GM13977 (cell line): ENCODE data around the gene MRGPRD.

Experiments
- DNase-seq: peaks from one replicate; pipeline ENCODE4 v3.0.0; 2012; ENCODE audit warnings: low spot score
- CTCF ChIP-seq: IDR thresholded peaks from 2 replicates; pipeline ENCODE4 v1.5.1; 2012; ENCODE audit warnings: mild to moderate bottlenecking, control low read depth; ENCODE audit not compliant: insufficient read depth; ENCODE audit errors: extremely low read depth, missing control alignments
- in situ Hi-C: fragments of 300-500 bp; cut with MboI; formaldehyde crosslinking; loops from one replicate; pipeline ENCODE4 v1.12.0; 2022; ENCODE audit warnings: low sequenced_read_pairs, low pct_unique_long_range_greater_than_20kb, mixed read lengths, inconsistent platforms; ENCODE audit not compliant: unreplicated experiment

MRGPRD gene

DNA sequence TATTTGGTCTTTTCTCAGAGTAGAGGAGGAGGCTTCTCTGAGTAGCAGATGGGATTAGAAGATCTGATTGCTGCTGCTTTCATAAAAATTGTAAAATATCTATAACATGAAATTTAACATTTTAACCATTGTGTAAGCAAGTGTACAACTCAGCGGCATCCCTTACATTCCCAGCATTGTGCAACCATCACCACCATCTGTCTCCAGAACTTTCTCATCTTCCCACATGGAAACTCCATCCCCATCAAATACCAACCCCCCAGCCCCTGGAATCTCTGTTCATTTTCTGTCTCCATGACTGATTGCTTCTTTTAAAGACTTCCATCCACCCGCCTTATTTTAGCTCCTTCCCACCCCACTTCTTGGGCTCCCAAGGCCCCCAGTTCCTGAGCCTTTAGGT, 32.3 kb downstream of the MRGPRD start:
- no peak for TF ChIP-seq CTCF
- in situ Hi-C loops = no loop called here
- DNase-seq = no peak

- DNase-seq = no peak
- TF ChIP-seq CTCF = no peak
- in situ Hi-C loops = no loop called here
Observed at GRCh38 chr11:68947151-68947550, 33.6 kb downstream of the MRGPRD start.

GRCh38 chr11:68946416-68947090, 34.2 kb downstream of the MRGPRD start:
- no peak for TF ChIP-seq CTCF
- DNase-seq = no peak
- in situ Hi-C loops = no loop called here

DNA sequence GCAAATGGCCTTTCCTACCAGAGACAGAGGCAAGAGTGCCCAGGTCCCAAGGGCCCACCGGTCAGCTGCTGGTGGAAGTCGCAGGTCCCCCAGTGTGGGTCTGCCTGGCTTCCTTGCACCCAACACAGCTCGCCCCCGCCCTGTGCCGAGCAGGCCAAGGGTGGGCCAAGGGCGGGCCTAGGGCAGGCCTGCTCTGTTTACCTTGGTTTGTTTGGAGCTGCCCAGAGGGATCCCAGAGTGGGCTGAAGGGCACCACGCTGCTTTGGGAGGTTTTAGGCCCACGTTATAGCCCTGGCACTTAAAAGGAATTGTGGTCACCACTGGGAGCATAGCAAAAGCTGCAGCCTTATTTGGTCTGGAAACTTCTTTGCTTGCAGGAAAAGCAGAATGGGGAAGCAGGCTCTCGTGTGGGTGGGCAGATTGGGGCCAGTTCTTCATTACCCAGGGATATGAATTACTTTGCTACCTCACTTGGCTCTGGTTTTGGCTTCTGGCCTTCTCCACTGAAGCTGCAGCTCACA, 38.0 kb downstream of the MRGPRD start:
- in situ Hi-C loops = no loop called here
- DNase-seq = no peak
- TF ChIP-seq CTCF = no peak

DNA sequence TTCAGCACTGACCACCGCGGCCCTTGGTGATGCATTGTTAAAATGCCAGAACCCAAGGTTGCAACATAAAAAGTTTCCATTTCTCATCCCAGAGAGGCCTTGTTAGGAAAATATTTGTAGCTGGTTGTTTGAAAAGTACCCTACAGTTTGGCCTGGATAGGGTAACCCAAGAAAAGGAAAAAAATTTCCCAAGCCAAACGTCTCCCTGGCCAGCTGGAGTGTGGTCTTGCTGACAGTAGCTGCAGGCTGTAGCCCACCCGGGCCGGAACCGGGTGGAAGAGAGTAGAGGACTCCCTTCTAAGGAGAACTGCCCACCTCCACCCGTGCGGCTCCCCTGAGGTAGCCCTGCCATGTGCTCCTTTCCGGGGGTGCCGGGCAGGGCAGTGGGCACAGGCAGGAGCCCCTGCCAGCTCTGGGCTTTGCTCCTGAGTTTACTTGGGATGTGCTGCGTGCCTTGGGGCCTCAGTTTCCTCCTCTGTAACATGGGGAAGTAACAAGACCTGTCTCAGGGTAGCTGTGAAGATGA, 38.6 kb downstream of the MRGPRD start:
- no peak for TF ChIP-seq CTCF
- no peak for DNase-seq
- in situ Hi-C loops = no loop called here

DNA sequence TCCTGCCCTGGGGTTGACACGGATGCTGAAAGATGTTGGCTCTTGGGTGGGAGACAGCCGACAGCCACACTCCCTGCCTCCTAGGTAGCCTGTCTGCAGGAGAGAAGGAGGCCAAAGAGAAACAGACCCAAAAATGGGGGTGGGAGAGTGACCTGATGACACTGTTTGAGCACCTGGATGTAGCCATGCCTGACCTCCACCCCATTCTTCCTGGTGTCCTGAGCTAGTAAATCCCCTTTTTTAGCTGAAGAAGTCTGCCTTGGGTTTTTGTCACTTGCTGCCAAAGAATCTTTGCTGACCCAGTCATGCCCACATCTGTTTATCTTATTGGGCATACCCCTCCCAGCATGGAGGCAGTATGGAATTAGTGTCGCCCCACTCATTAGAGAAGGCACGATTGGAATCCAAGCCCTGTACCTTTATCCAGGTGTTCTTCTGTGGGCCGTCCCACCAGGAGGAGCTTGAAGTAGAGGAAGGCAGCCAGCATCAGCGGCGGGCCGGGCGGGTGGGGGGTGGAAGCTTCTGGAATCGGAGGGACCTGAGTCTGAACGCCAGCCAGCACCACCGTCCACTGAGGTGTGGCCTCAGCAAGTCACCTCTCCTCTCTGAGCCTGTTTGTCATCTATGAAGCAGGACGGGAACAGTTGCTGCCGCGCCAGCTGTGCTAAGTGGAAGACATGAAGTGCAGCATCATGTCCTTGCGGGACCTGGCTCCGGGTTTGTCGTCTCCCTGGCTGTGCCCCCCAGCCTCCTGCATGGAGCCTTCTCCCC, 39.3 kb downstream of the MRGPRD start:
- no peak for DNase-seq
- no peak for TF ChIP-seq CTCF
- in situ Hi-C loops = no loop called here
